ENCODE results near the gene SYF2.

GRCh38 chr1:25174730-25175612 lies 57.3 kb downstream of the SYF2 start:
- TF ChIP-seq REST (IDR thresholded peaks at IDR 0.05; ENCODE audit: insufficient replicate concordance, low read depth): no peak
- TF ChIP-seq, protein P1, sequence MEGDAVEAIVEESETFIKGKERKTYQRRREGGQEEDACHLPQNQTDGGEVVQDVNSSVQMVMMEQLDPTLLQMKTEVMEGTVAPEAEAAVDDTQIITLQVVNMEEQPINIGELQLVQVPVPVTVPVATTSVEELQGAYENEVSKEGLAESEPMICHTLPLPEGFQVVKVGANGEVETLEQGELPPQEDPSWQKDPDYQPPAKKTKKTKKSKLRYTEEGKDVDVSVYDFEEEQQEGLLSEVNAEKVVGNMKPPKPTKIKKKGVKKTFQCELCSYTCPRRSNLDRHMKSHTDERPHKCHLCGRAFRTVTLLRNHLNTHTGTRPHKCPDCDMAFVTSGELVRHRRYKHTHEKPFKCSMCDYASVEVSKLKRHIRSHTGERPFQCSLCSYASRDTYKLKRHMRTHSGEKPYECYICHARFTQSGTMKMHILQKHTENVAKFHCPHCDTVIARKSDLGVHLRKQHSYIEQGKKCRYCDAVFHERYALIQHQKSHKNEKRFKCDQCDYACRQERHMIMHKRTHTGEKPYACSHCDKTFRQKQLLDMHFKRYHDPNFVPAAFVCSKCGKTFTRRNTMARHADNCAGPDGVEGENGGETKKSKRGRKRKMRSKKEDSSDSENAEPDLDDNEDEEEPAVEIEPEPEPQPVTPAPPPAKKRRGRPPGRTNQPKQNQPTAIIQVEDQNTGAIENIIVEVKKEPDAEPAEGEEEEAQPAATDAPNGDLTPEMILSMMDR (IDR thresholded peaks at IDR 0.05; ENCODE audit: insufficient read depth, low read length): no peak

Measured in HL-60 (cell line).